Loucy (cell line): ENCODE measurements around the gene KLHL25.

Experiments
- H2AFZ ChIP-seq: fragments of 200-600 bp; sonication (generic); 2 replicates; pipeline ENCODE4 v1.6.0; 2016; ENCODE audit warnings: antibody characterized with exemption, mild to moderate bottlenecking, low read length, moderate library complexity
- H3F3A ChIP-seq: fragments of 200-600 bp; 2 replicates; pipeline ENCODE4 v1.6.0; 2016; ENCODE audit warnings: antibody characterized with exemption, low read depth, mild to moderate bottlenecking
- H3K27me3 ChIP-seq: fragments of 200-600 bp; sonication (generic); 2 replicates; pipeline ENCODE4 v1.6.1; 2014; ENCODE audit warnings: low read length, mild to moderate bottlenecking; ENCODE audit not compliant: insufficient read depth, poor library complexity, severe bottlenecking
- H3K36me3 ChIP-seq: fragments of 200-600 bp; sonication (generic); 2 replicates; pipeline ENCODE4 v1.6.1; 2016; ENCODE audit warnings: low read length; ENCODE audit not compliant: insufficient read depth
- H3K4me1 ChIP-seq: fragments of 200-600 bp; sonication (generic); 2 replicates; pipeline ENCODE4 v1.5.1; 2014; ENCODE audit warnings: low read length, mild to moderate bottlenecking; ENCODE audit not compliant: insufficient read depth, poor library complexity, severe bottlenecking
- H3K4me2 ChIP-seq: fragments of 200-600 bp; sonication (generic); 2 replicates; pipeline ENCODE4 v1.6.0; 2014; ENCODE audit warnings: antibody characterized with exemption, low read length, low read depth, mild to moderate bottlenecking; ENCODE audit not compliant: poor library complexity, severe bottlenecking
- H3K4me3 ChIP-seq: fragments of 200-600 bp; sonication (generic); 2 replicates; pipeline ENCODE4 v1.5.1; 2014; ENCODE audit warnings: low read length, mild to moderate bottlenecking, mixed read lengths; ENCODE audit not compliant: poor library complexity, severe bottlenecking
- H3K79me2 ChIP-seq: fragments of 200-600 bp; sonication (generic); 2 replicates; pipeline ENCODE4 v1.6.1; 2014; ENCODE audit warnings: low read length; ENCODE audit not compliant: insufficient read depth
- H3K9ac ChIP-seq: fragments of 200-600 bp; sonication (generic); 2 replicates; pipeline ENCODE4 v1.6.0; 2014; ENCODE audit warnings: mild to moderate bottlenecking, low read depth, low read length, moderate library complexity; ENCODE audit not compliant: poor library complexity, severe bottlenecking
- H3K9me2 ChIP-seq: fragments of 200-600 bp; sonication (generic); replicated peaks from 2 replicates; pipeline ENCODE4 v1.6.1; 2016; ENCODE audit warnings: low read depth, low read length, mixed read lengths
- H3K9me3 ChIP-seq: fragments of 200-600 bp; sonication (generic); 2 replicates; pipeline ENCODE4 v1.6.1; 2014; ENCODE audit warnings: mild to moderate bottlenecking, antibody characterized with exemption, low read length, low read depth; ENCODE audit not compliant: insufficient read depth
- H4K20me1 ChIP-seq: fragments of 200-600 bp; sonication (generic); 2 replicates; pipeline ENCODE4 v1.6.0; 2014; ENCODE audit warnings: antibody characterized with exemption, low read length, mild to moderate bottlenecking; ENCODE audit not compliant: insufficient read depth, poor library complexity, severe bottlenecking
- EZH2phosphoT487 ChIP-seq: fragments of 200-600 bp; IDR thresholded peaks from 2 replicates; pipeline ENCODE4 v1.6.1; 2018; ENCODE audit warnings: antibody characterized with exemption, mild to moderate bottlenecking, moderate library complexity, borderline replicate concordance
- TF ChIP-seq, protein P1 (sequence below): fragments of 200-600 bp; sonication (generic); conservative IDR thresholded peaks from 2 replicates; pipeline ENCODE4 v1.5.1; 2014; ENCODE audit warnings: mild to moderate bottlenecking, antibody characterized with exemption, low read length

Gene KLHL25

DNA sequence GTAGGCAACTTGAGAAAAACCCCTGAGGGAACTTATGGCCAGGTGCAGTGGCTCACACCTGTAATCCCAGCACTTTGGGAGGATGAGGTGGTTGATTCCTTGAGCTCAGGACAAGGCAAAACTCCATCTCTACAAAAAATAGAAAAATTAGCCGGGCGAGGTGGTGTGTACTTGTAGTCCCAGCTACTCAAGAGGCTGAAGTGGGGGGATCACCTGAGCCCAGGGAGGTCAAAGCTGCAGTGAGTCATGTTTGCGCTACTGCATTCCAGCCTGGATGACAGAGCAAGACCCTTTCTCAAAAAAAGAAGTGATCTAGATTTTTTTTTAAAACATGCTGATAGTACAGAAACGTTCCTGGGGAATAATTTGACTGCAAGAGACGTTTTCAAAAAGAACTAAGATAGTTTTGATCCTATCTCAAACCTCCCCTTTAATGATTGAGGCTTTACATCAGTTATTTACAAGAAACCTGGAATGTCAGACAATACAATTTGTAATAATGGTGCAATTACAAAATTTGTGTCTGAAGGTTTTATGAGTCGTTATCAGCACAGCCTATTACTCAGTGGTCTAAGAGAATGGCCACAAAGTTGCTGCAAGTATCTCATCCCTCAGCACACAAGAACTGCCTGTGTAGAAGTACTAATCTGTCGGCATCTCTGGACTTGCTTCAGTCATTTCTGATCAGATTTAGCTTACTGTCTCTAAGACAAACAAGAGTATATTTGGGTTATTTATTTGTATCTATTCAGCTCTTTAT lies 32.2 kb upstream of the KLHL25 start:
- H3K4me3 ChIP-seq: no peak overlapping the region
- H3K79me2 ChIP-seq: no peaks in the 10 kb centered on the region
- H2AFZ ChIP-seq: no peak overlapping the region
- H3K4me2 ChIP-seq: no peak overlapping the region
- H3K4me1 ChIP-seq: no peaks in the 10 kb centered on the region
- H3K27me3 ChIP-seq: no peaks in the 10 kb centered on the region
- no peaks in the 10 kb centered on the region for H3K36me3 ChIP-seq
- H3F3A ChIP-seq: no peaks in the 10 kb centered on the region
- no peaks in the 10 kb centered on the region for H3K9me2 ChIP-seq
- TF ChIP-seq, protein P1, sequence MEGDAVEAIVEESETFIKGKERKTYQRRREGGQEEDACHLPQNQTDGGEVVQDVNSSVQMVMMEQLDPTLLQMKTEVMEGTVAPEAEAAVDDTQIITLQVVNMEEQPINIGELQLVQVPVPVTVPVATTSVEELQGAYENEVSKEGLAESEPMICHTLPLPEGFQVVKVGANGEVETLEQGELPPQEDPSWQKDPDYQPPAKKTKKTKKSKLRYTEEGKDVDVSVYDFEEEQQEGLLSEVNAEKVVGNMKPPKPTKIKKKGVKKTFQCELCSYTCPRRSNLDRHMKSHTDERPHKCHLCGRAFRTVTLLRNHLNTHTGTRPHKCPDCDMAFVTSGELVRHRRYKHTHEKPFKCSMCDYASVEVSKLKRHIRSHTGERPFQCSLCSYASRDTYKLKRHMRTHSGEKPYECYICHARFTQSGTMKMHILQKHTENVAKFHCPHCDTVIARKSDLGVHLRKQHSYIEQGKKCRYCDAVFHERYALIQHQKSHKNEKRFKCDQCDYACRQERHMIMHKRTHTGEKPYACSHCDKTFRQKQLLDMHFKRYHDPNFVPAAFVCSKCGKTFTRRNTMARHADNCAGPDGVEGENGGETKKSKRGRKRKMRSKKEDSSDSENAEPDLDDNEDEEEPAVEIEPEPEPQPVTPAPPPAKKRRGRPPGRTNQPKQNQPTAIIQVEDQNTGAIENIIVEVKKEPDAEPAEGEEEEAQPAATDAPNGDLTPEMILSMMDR: no peak
- TF ChIP-seq EZH2phosphoT487: no peak
- H4K20me1 ChIP-seq: no peaks in the 10 kb centered on the region
- no peak overlapping the region for H3K9ac ChIP-seq
- H3K9me3 ChIP-seq: no peaks in the 10 kb centered on the region

DNA sequence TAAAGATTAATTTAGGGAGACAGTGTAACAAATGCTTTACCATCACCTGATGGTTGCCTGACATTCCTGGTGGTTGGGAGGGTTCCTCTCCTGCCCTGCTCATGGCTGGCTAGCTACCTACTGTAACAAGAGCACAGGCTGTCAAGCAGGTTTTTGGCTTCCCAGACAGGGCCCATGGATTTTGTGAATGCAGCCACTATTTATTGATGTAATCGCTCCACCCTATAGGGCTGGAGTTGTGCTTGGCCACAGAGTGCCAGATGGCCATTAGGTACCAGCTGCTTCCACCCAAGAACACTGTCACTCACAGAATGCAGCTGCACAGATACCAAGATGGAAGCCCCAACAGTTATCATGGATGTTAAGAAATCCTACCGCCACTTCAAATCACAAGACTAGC lies 31.0 kb upstream of the KLHL25 start:
- H3K4me1 ChIP-seq: no peaks in the 10 kb centered on the region
- H3K9ac ChIP-seq: no peak overlapping the region
- H3K27me3 ChIP-seq: no peaks in the 10 kb centered on the region
- H3K4me2 ChIP-seq: no peak overlapping the region
- H3K4me3 ChIP-seq: no peak overlapping the region
- no peaks in the 10 kb centered on the region for H3K9me2 ChIP-seq
- H3K9me3 ChIP-seq: no peaks in the 10 kb centered on the region
- no peak for TF ChIP-seq EZH2phosphoT487
- TF ChIP-seq, protein P1: no peak
- H2AFZ ChIP-seq: no peak overlapping the region; the same call in 1 of the 2 replicates
- no peaks in the 10 kb centered on the region for H3K36me3 ChIP-seq
- H3F3A ChIP-seq: no peaks in the 10 kb centered on the region
- H4K20me1 ChIP-seq: no peaks in the 10 kb centered on the region
- no peaks in the 10 kb centered on the region for H3K79me2 ChIP-seq

DNA sequence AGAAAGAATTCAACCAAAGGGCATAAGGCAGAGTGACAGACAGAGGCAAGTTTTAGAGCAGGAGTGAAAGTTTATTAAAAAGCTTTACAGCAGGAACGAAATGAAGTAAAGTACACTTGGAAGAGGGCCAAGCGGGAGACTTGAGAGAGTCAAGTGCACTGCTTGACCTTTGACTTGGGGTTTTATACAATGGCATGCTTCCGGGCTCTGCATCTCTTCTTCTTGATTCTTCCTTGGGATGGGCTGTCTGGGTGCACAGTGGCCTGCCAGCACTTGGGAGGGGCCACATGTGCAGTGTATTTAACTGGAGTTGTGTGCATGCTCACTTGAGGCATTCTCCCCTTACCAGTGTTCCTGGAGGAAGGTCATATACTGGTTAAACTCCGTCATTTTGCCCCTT lies 30.4 kb upstream of the KLHL25 start:
- H3K27me3 ChIP-seq: no peaks in the 10 kb centered on the region
- no peak overlapping the region for H2AFZ ChIP-seq
- TF ChIP-seq EZH2phosphoT487: no peak
- TF ChIP-seq, protein P1: no peak

More for the DNA sequence above, 30.4 kb upstream of the KLHL25 start:
- Histone ChIP-seq H3K79me2 (no peaks in the 10 kb centered on the region), H3K9me2 (no peaks in the 10 kb centered on the region), H3K36me3 (no peaks in the 10 kb centered on the region), H3K4me2 (no peak overlapping the region), H3K9me3 (no peaks in the 10 kb centered on the region), H3K9ac (no peak overlapping the region), H3K4me1 (no peaks in the 10 kb centered on the region), H3F3A (no peaks in the 10 kb centered on the region), H4K20me1 (no peaks in the 10 kb centered on the region), H3K4me3 (no peak overlapping the region)
